RPMI7951 (cell line): Measurements from ENCODE around the gene IGF1R. TPM values are rescaled to one million over a fixed set of nuclear protein-coding genes. Genes with fewer than 3 reads are reported as not detected.

ENCODE experiments used
- DNase-seq: peaks from one replicate; pipeline ENCODE4 v3.0.0-alpha.2; 2012; ENCODE audit warnings: low read depth
- total RNA-seq: library from RNA; depleted of rRNA; stranded (reverse); fragments of >200 nt; shearing (Covaris generic); gene quantifications from 2 replicates; pipeline ENCODE4 v1.2.3, GENCODE V29; 2014

IGF1R gene
- total RNA-seq, 1 experiment from 2014 or later, result 3.0 TPM

DNA sequence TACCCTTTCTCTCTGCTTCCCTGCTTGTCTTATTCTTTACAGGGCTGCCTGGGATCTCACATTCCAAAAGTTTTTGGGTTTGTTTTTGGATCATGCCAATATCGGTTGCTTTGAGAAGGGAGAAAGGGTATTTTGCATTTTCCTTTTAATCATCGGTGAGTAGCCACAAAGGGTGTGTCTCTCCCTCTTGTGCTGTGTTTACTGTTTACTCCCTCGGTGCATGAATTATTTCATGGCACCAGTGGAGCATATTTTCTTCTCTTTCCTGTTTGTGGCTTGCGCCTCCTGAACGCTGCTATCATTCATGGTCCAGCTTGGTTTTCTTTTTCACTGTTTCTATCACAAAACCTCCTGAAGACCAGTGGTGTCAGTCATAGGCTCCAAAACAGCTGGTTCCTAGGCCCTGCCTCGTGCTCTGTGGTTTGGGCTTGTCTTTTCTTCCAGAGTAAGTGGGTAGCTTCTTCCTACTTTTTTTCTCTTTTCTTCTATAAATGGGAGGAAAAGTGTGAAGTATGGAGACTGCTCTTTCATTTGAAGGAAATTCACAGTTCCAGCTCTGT lies 54.9 kb downstream of the IGF1R start:
- no peak for DNase-seq

DNA sequence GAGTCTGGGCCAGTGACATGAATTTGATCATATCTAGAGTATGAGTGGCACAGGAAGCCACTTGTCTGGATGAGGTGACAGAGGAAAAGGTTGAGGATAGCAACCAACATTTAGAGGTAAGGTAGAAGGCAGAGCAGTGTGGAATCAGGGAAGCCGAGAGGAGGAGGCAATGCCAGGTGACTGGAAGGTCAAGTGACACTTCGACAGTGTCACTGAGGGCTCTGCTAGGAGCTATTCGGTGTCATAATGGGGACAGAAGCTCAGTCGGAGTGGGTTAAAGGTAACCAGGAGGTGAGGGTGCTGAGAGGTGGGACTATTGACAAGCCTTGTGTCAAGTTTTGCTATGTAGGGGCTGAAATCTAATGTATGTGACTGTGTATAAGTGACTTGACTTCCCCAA lies 56.7 kb downstream of the IGF1R start:
- DNase-seq, result no peak

DNA sequence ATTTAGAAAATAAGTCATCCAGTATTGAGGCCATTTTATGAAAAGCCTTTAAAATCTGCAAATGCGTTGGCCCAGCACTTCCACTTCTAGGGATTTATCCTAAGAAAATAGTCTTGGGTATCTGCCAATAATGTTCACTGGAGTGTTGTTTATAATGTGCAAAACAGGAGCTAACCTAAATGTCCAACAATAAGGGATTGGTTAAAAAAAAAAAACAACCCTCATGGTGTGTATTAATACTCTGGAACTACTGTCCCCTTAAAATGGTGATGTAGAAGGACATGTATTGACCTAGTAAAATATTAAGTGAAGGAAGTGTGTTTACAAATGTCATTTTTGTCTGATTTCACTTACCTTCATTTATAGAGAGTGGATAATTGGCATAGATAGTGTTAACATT lies 58.0 kb downstream of the IGF1R start:
- DNase-seq, result no peak

DNA sequence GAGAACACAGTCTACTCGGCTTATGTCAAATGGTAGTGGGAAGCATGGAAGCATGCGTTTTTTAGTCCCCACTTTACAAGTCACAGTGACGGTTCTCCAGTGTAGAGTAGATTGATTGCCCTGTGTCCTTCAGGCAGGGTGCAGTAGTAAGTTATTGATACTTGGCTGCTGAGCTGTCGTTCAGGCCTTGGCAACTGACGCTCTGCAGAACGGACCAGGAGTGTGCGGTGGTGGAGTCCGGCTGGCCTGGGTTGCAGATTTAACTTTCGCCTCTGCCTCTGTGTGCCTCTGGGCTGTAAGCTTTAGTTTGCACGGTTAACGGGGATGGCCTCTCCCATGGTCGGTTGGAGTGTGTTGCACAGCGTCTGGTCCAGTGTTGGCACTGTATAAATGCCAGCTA lies 58.6 kb downstream of the IGF1R start:
- DNase-seq, result no peak

DNA sequence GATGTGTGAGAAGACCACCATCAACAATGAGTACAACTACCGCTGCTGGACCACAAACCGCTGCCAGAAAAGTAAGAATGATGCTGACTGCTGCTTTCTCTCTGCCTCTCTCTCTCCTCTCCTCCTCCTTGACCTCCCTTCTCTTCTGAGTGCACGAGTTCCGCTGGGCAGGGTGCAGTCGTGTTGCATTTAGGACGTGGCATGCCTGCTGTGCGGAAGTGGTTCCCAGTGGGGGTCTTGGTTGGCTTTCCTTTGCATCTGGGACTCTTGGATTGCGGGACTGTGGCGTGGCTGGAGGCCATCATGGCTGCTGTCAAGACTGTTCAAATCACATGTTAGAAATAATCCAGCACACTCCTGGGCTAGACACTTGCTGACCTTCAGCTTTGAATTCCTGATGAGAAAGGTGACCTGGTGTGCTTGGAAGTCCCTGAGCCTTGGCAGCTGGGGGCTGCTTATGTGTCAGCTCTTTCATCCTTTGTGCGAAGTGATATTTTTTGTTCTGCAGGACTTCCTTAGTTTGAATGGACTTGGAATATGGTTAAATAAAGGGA lies 59.8 kb downstream of the IGF1R start:
- DNase-seq, result no peak

DNA sequence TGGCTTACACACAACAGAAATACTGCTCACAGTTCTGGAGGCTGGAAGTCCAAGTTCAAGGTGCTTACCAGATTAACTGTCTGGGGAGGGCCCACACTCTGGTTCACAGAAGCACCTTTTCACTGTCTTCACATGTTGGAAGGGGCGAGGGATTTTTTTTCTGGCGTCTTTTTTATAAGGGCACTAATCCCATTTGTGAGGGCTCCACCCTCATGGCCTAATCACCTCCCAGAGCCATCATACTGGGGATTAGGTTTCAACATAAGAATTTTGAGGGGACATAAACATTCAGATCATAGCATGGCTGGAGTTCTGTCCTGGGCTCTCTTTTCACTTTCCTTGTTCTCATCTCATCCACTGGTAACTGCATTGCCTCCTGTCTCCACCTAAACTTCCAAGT lies 63.5 kb downstream of the IGF1R start:
- no peak for DNase-seq

DNA sequence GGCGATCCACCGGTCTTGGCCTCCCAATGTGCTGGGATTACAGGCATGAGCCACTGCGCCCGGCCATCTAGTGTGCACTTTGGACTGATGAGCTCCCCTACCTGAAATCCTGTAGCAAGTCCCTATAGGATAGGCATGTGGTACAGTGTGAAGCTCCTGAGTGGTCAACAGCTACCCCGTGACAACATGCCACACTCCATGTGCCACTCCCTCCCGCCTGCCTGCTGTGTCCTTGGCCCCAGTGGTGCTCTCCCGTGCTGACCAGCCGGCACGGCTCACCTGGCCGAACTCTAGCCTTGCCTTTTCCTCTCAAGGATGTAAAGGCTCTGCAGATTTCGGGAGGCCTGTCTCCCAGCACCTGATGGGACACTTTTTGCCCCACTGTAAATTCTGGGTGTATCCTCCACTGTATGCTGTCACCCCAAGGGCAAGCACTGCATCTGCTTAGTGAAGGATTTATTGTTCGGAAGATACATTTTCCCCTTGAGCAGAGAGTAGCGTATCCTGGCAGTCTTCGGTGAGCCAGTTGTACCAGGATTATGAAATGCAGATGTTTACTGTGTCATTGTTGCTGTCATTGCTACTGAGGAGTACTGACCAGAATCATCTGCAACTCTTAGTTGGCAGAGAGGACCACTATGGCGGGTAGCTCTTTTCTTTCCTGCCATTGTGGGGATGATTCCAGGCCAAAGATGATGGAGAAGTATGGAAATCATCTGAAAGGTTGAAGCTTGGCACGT lies 64.7 kb downstream of the IGF1R start:
- DNase-seq, result no peak

GRCh38 chr15:98713585-98714001 lies 65.3 kb downstream of the IGF1R start:
- DNase-seq, result no peak

GRCh38 chr15:98714922-98715321 lies 66.6 kb downstream of the IGF1R start:
- no peak for DNase-seq

GRCh38 chr15:98715401-98715800 lies 67.1 kb downstream of the IGF1R start:
- DNase-seq, result no peak

- DNase-seq, result no peak
These were observed 67.6 kb downstream of the IGF1R start for GRCh38 chr15:98715890-98716443.

GRCh38 chr15:98717371-98717770 lies 69.0 kb downstream of the IGF1R start:
- no peak for DNase-seq

DNA sequence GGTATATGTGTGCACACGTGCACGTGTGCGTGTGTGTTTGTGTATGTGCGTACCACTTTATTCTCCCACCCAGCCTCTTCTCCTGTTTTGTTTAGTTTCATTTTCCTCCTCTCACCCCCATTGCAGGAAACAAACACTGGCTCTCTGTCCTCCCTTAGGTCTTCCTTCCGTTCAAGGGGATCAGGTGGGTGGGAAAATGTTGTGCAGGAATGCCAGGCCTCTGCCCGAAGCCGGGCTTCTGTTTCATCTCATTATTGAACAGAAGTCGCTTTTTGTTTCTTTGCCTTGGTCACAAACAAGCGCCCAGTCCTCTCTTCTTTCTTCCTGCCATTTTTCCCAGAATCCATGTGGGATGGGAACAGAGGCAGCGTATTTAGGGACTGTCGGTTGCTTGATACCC lies 69.6 kb downstream of the IGF1R start:
- no peak for DNase-seq

DNA sequence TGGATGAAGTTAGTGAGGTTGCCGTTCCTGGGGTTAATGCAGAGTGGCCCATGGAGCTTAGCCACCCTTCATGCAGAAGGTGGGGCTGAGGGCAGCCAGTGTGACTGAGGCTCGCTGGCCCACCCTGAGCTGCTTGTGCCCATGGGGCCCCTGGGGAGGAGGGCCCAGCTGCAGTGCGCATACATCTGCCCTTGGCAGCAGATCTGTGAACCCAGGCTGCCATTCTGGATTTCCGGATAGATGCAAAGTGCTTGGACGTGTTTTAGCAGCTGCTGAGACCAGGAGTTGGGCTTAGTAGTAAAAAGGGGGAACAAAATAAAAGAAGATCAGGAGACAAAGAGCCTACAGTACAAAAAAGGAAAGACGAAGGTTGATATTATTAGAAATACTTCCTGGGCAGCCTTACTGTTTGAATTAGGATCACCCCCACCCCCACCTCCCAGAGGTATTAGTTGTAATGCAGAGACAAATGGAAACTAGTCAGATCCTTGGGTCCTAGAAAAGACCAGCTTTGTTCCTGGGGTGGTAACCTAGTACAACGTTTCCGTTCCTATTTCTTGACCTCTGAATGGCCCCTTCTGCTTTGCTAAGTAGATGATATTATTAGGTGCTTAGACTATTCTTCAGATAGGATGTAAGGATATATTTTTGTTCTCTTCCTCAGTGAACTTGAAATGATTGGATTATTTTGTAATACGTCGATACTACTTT lies 70.2 kb downstream of the IGF1R start:
- DNase-seq, result no peak

DNA sequence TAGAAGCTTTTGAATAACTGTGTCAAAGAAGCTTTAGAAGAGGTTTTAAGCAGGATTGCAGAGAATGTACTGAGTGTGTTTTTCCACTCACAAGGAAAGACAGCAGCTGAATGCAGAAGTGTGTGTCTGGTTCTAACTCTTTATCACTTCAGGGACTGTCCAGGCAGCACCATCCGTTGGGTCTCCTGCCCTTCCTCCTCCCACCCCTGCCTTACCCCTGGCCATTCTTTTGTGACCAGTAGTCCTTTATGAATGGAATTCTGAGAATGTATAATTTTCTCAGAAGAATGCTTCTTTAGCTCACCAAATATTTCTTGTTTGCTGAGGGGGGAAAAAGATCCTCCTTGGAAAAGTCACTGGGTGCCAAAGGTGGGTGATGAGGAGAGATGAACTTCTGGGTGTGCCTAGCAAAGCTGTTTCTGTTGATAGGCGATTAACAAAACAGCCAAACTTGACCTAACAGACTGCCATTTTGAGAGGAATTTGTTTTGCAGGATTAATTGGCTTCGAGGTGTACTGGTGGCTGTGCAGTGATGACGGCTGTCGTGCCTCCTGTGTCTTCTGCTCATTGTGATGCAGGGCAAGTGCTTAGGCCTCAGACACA lies 70.9 kb downstream of the IGF1R start:
- DNase-seq, result no peak

DNA sequence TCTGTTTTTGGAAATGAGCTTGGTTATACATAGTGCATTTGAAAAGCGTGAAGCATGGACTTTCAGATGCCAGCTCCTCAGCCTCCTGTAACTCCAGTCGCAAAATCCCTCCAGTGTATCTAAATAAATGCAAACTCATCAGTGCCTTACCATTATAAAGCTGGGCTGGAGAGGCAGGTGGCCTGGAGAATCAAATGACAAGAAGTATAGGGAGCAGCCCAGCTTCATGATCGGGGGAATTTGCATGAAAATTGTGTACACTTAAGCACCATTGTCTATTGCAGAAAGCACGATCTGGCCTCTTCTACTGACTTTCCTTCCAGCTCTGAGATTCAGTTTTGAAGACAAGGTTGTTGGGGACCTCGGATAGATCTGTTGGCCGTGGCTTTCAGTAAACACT lies 71.7 kb downstream of the IGF1R start:
- no peak for DNase-seq

DNA sequence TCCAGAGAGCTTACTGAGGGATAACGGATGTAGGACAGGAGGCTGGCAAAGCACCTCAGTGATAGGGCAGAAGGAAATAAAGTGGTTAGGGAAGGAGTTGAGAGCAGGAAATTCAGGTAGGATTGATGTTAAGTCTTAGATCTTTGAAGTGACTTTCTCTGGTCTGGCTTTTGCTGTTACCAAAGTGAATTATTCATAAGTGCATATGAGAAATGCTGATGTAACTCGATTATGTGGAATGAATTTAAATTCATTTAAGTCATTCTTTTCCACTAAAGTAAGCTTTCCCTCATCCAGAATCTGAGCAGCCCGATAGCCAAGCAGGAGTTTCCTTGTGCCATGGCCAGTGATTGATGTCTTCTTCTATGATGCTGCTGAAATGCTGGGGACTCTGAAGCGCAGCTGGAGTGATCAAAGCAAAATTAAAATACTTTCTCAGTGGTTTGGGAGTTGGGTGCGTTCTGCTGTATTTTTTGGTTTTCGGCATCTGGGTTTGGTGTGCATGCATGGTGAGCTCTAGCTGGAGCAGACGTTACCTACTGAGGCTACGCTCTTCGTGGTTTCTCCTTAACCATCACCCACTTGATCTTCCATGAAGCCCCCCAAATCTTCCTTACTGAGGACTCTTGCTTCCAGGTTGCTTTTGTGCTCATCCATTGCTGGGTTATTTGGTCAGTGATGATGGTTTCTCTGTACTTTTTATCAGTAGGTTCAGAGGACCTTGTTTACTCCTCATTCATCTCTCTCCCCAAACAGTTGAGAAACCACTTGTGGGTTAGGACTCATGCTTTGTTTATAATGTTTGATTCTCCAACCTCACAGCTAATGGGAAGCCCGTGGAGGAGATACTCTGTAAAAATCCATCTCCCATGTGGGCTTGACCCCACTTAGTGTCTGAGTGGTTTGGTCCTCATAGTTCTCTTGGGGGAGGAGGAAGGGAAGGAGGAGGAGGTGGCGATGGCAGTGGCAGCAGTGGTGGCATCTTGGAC lies 72.5 kb downstream of the IGF1R start:
- no peak for DNase-seq

DNA sequence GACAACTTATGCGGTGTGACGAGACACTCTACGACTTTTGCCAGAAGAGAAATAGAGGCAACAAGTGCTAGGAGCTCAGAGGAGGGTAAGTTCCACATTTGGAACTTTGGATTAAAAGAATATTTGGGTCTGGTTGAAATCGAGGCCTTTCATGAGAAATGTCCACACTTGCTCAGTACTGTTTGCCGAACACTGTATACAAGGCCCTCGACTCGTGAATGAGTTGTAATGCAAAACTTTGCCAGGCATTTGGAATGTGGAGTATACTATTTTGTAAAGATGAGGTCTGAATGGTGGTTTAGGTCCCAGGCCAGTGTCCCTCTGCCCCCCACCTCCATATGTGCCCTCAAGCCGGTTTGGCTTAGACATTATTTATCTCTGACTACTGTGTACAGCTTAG lies 73.9 kb downstream of the IGF1R start:
- no peak for DNase-seq

- no peak for DNase-seq
These were observed 74.3 kb downstream of the IGF1R start for GRCh38 chr15:98722645-98723044.

- DNase-seq, result no peak
These were observed 74.9 kb downstream of the IGF1R start for GRCh38 chr15:98723195-98723594.

DNA sequence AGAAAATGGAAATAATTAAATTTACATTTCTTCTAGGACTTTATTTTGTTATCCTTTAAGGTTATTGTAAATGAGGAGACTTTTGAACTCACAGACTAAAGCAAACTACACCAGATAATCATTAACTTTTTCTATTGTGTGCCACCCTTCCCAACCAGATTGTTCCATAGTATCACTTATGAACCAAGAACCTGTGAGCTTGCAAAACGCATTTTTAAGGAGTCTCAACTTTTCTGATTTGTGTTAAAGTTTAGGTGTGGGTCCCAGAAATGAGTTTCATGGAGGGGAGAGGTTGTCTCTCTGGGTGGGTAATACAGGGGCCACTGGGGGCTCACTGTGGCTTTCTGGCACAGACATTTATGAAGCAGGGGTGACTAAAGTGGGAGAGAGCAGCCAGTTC lies 75.7 kb downstream of the IGF1R start:
- DNase-seq, result no peak
